Activated naive CD4-positive, alpha-beta T cell treated with anti-CD3 and anti-CD28 coated beads, Interleukin-2, amount 50 U/mL, for 72 hours (primary cell): ENCODE measurements around the gene RPL18A. TPM values are rescaled to one million over a fixed set of nuclear protein-coding genes. Genes with fewer than 3 reads are reported as not detected.

Source experiments
- ATAC-seq, 2 donors: fragments of 150-1000 bp; cut with Tn5 transposase; 2 replicates each; pipeline ENCODE4 v1.10.0; 2021; ENCODE audit warnings: mild to moderate bottlenecking in 2 of 2, moderate library complexity in 2 of 2
- DNase-seq, 2 donors: peaks; one replicate each; pipeline ENCODE4 v3.0.0; 2021 to 2022; ENCODE audit warnings: low spot score in 2 of 2
- H3K27ac Mint-ChIP-seq, 2 donors: one replicate each; pipeline ENCODE4 v1.8.0; 2022; ENCODE audit warnings: mild to moderate bottlenecking in 2 of 2, mixed read lengths in 2 of 2
- H3K36me3 Mint-ChIP-seq, 2 donors: one replicate each; pipeline ENCODE4 v1.8.0; 2022; ENCODE audit warnings: mixed read lengths in 2 of 2
- H3K9me3 Mint-ChIP-seq, 2 donors: one replicate each; pipeline ENCODE4 v1.8.0; 2022; ENCODE audit warnings: mixed read lengths in 2 of 2
- total RNA-seq, 2 donors: library from RNA; stranded (reverse); gene quantifications; one replicate each; pipeline ENCODE4 v1.2.3, GENCODE V29; 2022

Gene RPL18A
- total RNA-seq, 2 donors from 2014 or later: 3,079 to 3,707 TPM

GRCh38 chr19:17860331-17860992 is 752 bp downstream of the RPL18A start:
- Mint-ChIP-seq H3K27ac (peak overlapping the region; percentile 94 to 97), H3K9me3 (no peaks in the 10 kb centered on the region), H3K36me3 (peaks cover 40 to 43% of the 10 kb centered on the region in 2 donors)
- no peak for ATAC-seq
- no peak for DNase-seq

GRCh38 chr19:17860993-17861360 is 1.3 kb downstream of the RPL18A start:
- Mint-ChIP-seq H3K36me3 (peaks cover 40 to 43% of the 10 kb centered on the region in 2 donors), H3K27ac (peak overlapping the region; percentile 94 to 97), H3K9me3 (no peaks in the 10 kb centered on the region)
- DNase-seq (no peak), ATAC-seq (no peak)

GRCh38 chr19:17861542-17862402 is 2.1 kb downstream of the RPL18A start:
- peaks cover 40 to 43% of the 10 kb centered on the region in 2 donors for H3K36me3 Mint-ChIP-seq

GRCh38 chr19:17862711-17863519 is 3.2 kb downstream of the RPL18A start:
- Mint-ChIP-seq H3K36me3 (peaks cover 40 to 43% of the 10 kb centered on the region in 2 donors), H3K9me3 (no peaks in the 10 kb centered on the region), H3K27ac (peak overlapping the region; percentile 94 to 96)
- ATAC-seq (no peak), DNase-seq (no peak)

More at GRCh38 chr19:17861542-17862402, 2.1 kb downstream of the RPL18A start:
- peak overlapping the region; percentile 94 to 97 for H3K27ac Mint-ChIP-seq
- no peaks in the 10 kb centered on the region for H3K9me3 Mint-ChIP-seq
- DNase-seq (no peak), ATAC-seq (no peak)

- ATAC-seq (no peak), DNase-seq (no peak)
- Mint-ChIP-seq H3K9me3 (no peaks in the 10 kb centered on the region), H3K27ac (peak overlapping the region; percentile 91 to 94), H3K36me3 (peaks cover 40 to 43% of the 10 kb centered on the region in 2 donors)
Observed at GRCh38 chr19:17863520-17864182, 3.9 kb downstream of the RPL18A start.

- H3K36me3 Mint-ChIP-seq: peaks cover 28 to 31% of the 10 kb centered on the region in 2 donors
- H3K27ac Mint-ChIP-seq: peak overlapping the region; percentile 30 to 91
- ATAC-seq (peak; percentile 3 to 7), DNase-seq (no peak)
- no peaks in the 10 kb centered on the region for H3K9me3 Mint-ChIP-seq
Observed at GRCh38 chr19:17865364-17866311, 5.9 kb downstream of the RPL18A start.

- Mint-ChIP-seq H3K9me3 (no peaks in the 10 kb centered on the region), H3K27ac (peak overlapping the region; percentile 30 to 91), H3K36me3 (peaks cover 20 to 23% of the 10 kb centered on the region in 2 donors)
- no peak for DNase-seq
- no peak for ATAC-seq
Observed at GRCh38 chr19:17866312-17866963, 6.7 kb downstream of the RPL18A start.

- no peak for DNase-seq
- peak in 1 of 2 donors; percentile 5 for ATAC-seq
- Mint-ChIP-seq H3K36me3 (peaks cover 17 to 18% of the 10 kb centered on the region in 2 donors), H3K27ac (peak overlapping the region; percentile 30 to 75), H3K9me3 (no peaks in the 10 kb centered on the region)
Observed at GRCh38 chr19:17866964-17867486, 7.3 kb downstream of the RPL18A start.

- Mint-ChIP-seq H3K36me3 (peaks cover 3 to 5% of the 10 kb centered on the region in 2 donors), H3K9me3 (no peaks in the 10 kb centered on the region), H3K27ac (peak overlapping the region in 1 of 2 donors; percentile 95)
- DNase-seq (no peak), ATAC-seq (no peak)
Observed at GRCh38 chr19:17868669-17869068, 9.0 kb downstream of the RPL18A start.

GRCh38 chr19:17869114-17869608 is 9.5 kb downstream of the RPL18A start:
- DNase-seq (no peak), ATAC-seq (no peak)
- Mint-ChIP-seq H3K9me3 (no peaks in the 10 kb centered on the region), H3K27ac (peak overlapping the region in 1 of 2 donors; percentile 95), H3K36me3 (peaks cover 0 to 4% of the 10 kb centered on the region in 2 donors)

- Mint-ChIP-seq H3K36me3 (peaks cover 0 to 4% of the 10 kb centered on the region in 2 donors), H3K9me3 (no peaks in the 10 kb centered on the region), H3K27ac (peak overlapping the region; percentile 36 to 63)
- ATAC-seq (no peak), DNase-seq (no peak)
Observed at GRCh38 chr19:17871032-17871877, 11.5 kb downstream of the RPL18A start.

GRCh38 chr19:17871878-17872250 is 12.2 kb downstream of the RPL18A start, which contains the start of gene SLC5A5:
Gene SLC5A5 (plus strand): TSS chr19:17871945. CDS start chr19:17872320, 375 bp downstream.
- DNase-seq: peak in 1 of 2 donors; percentile 11
- H3K36me3 Mint-ChIP-seq: peaks cover 0 to 4% of the 10 kb centered on the region in 2 donors

GRCh38 chr19:17872251-17873001 is 12.7 kb downstream of the RPL18A start:
- H3K27ac Mint-ChIP-seq: peak overlapping the region in 1 of 2 donors; percentile 63
- DNase-seq (peak; percentile 63 to 73), ATAC-seq (peak; percentile 43 to 69)
- H3K36me3 Mint-ChIP-seq: peaks cover 0 to 4% of the 10 kb centered on the region in 2 donors
- H3K9me3 Mint-ChIP-seq: no peaks in the 10 kb centered on the region

More at GRCh38 chr19:17871878-17872250, 12.2 kb downstream of the RPL18A start, which contains the start of gene SLC5A5:
- ATAC-seq: peak; percentile 16 to 25
- H3K27ac Mint-ChIP-seq: peak within 1 kb of the TSS; percentile 36 to 63
- H3K9me3 Mint-ChIP-seq: no peaks in the 10 kb centered on the region
